Activated CD8-positive, alpha-beta T cell treated with anti-CD3 and anti-CD28 coated beads, Interleukin-2, amount 10 ng/mL, durations not matched to agents 7 days and 5 days (primary cell): ENCODE measurements around the gene CDHR5. TPM values are rescaled to one million over a fixed set of nuclear protein-coding genes. Genes with fewer than 3 reads are reported as not detected.

Experiments
- ATAC-seq: fragments of 150-1000 bp; cut with Tn5 transposase; one replicate; pipeline ENCODE4 v1.10.0; 2021; ENCODE audit warnings: moderate library complexity
- CTCF ChIA-PET: fragments of 350-600 bp; sonication (Branson Sonifier 250); formaldehyde crosslinking; loops from one replicate; lab custom pipeline; 2021; ENCODE audit warnings: antibody characterized with exemption; lab: Charles Lee
- POLR2A ChIA-PET: fragments of 350-600 bp; sonication (Branson Sonifier 250); formaldehyde crosslinking; loops from one replicate; lab custom pipeline; 2021; ENCODE audit warnings: antibody characterized with exemption; lab: Charles Lee
- DNase-seq: peaks from one replicate; pipeline ENCODE4 v3.0.0-alpha.2; 2020
- H3K27ac Mint-ChIP-seq: one replicate; pipeline ENCODE4 v1.8.0; 2021; ENCODE audit warnings: mild to moderate bottlenecking, mixed read lengths
- H3K27me3 Mint-ChIP-seq: one replicate; pipeline ENCODE4 v1.8.0; 2021; ENCODE audit warnings: low read depth, mixed read lengths
- H3K36me3 Mint-ChIP-seq: one replicate; pipeline ENCODE4 v1.8.0; 2021; ENCODE audit warnings: low read depth, mixed read lengths
- H3K4me1 Mint-ChIP-seq: one replicate; pipeline ENCODE4 v1.8.0; 2021; ENCODE audit warnings: low read depth, mixed read lengths
- H3K4me3 Mint-ChIP-seq: one replicate; pipeline ENCODE4 v1.8.0; 2021; ENCODE audit warnings: mild to moderate bottlenecking, mixed read lengths
- H3K9me3 Mint-ChIP-seq: one replicate; pipeline ENCODE4 v1.8.0; 2022; ENCODE audit warnings: mixed read lengths; ENCODE audit not compliant: insufficient read depth
- total RNA-seq, 2 experiments: library from RNA; stranded (reverse); gene quantifications; one replicate each; pipeline ENCODE4 v1.2.3, GENCODE V29; 2021

Gene CDHR5
- total RNA-seq, 2 experiments from 2014 or later, result not detected

GRCh38 chr11:629237-629583 lies 4.5 kb upstream of the CDHR5 start:
- no peak for DNase-seq
- Mint-ChIP-seq H3K36me3 (no peaks in the 10 kb centered on the region), H3K4me1 (peaks cover 21% of the 10 kb centered on the region), H3K4me3 (peak overlapping the region; percentile 19), H3K9me3 (no peaks in the 10 kb centered on the region), H3K27ac (peak overlapping the region; percentile 9), H3K27me3 (peaks cover 11% of the 10 kb centered on the region)
- ChIA-PET POLR2A (no interaction called here), CTCF (interaction anchor here (0.7 kb wide), 1 partner anchor 97 kb away, joined by 3 read pairs; no protein-coding TSS in a partner anchor)
- peak; percentile 54 for ATAC-seq

- H3K27ac Mint-ChIP-seq, result peak overlapping the region; percentile 39
- H3K4me3 Mint-ChIP-seq, result no peak overlapping the region
Observed at GRCh38 chr11:628056-628455, 3.3 kb upstream of the CDHR5 start.

GRCh38 chr11:627308-627576 lies 2.5 kb upstream of the CDHR5 start:
- Mint-ChIP-seq H3K27ac (no peak overlapping the region), H3K27me3 (peaks cover 11% of the 10 kb centered on the region), H3K4me1 (peaks cover 21% of the 10 kb centered on the region), H3K9me3 (no peaks in the 10 kb centered on the region), H3K4me3 (no peak overlapping the region), H3K36me3 (no peaks in the 10 kb centered on the region)
- no peak for DNase-seq
- POLR2A ChIA-PET, result no interaction called here
- ATAC-seq, result no peak
- CTCF ChIA-PET, result no interaction called here

More at GRCh38 chr11:628056-628455, 3.3 kb upstream of the CDHR5 start:
- H3K4me1 Mint-ChIP-seq, result peaks cover 21% of the 10 kb centered on the region
- ChIA-PET CTCF (no interaction called here), POLR2A (no interaction called here)
- no peaks in the 10 kb centered on the region for H3K36me3 Mint-ChIP-seq
- H3K27me3 Mint-ChIP-seq, result peaks cover 11% of the 10 kb centered on the region
- DNase-seq (no peak), ATAC-seq (no peak)
- H3K9me3 Mint-ChIP-seq, result no peaks in the 10 kb centered on the region

DNA sequence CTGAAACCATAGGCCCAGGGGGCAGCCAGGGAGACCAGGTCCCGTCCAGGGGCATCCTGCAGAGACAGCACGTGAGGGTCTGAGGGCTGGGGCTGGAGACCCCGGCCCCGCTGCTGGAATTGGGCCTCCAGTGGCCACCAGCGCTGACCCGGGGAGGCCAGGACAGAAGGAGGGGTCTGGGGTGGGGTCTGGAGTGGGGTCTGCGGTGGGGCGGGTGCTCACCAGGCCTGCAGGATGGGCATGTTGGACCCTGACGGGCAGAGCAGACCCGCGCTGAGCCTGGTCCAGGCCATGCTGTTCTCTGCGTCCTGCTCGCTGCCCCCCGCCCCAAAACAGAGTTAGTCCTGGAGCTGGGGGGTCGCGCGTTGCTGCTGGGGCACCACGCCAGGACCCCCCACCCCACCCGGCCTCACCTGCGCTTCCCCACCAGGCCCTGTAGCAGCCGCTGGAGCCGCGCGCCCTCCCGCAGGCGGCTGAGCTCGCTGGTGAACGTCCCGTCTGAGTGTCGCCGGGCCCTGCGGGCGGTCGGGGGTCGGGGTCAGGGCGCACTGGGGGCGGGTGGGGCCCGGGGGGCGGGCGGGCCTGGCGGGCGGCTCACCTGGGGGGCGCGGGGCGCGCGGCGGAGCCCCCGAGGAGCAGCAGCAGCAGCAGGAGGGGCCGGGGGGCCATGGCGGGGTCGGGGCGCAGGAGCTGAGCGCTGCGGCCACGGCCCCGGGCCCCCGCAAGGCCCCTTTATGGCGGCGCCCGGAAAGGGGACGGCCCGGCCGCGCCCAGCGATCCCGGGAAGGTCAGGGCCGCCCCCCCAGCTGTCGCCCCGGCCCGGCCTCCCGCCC lies 1.9 kb upstream of the CDHR5 start, which contains the start of gene SCT:
Gene SCT, minus strand, starts transcription at position 707 of the 833 bp plus-strand sequence. Its CDS starts 38 bp downstream, at position 669.
- peaks cover 11% of the 10 kb centered on the region for H3K27me3 Mint-ChIP-seq
- ChIA-PET POLR2A (no interaction called here), CTCF (no interaction called here)
- DNase-seq (no peak), ATAC-seq (no peak)
- H3K4me1 Mint-ChIP-seq, result peaks cover 21% of the 10 kb centered on the region
- no peak within 1 kb of the TSS for H3K4me3 Mint-ChIP-seq
- H3K36me3 Mint-ChIP-seq, result no peaks in the 10 kb centered on the region
- H3K27ac Mint-ChIP-seq, result no peak within 1 kb of the TSS
- H3K9me3 Mint-ChIP-seq, result no peaks in the 10 kb centered on the region

DNA sequence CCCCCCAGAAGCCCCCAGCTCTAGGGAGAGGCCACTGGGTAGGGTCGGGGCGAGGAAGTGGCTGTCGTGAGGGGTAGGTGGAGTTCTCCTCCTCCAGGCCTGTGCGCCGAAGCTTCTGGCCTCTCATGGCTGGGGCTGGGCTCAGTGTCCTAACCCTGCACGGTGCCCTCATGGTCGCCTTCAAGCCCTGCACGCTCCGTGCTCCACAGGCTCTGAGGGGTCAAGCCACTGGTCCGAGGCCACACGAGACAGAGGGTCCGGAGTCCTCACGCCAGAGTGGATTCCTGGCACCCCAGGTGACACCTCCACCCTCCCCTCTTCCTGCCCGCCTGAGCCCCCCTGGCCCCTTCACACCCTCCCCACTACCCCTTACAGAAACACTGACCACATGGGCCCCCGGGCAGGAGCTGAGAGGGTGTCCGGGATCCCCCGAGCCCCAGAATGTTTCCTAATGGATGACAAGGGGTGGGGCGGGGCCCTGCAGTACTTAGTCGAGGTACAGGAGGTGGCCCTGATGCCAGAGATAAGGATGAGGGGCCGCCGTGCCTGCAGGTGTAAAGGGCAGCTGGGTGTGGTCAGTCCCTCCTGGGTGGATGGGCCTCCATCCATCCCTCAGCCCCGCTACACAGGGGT lies 997 bp upstream of the CDHR5 start:
- H3K9me3 Mint-ChIP-seq, result no peaks in the 10 kb centered on the region
- DNase-seq, result no peak
- H3K27ac Mint-ChIP-seq, result no peak overlapping the region
- H3K36me3 Mint-ChIP-seq, result no peaks in the 10 kb centered on the region
- ChIA-PET POLR2A (no interaction called here), CTCF (no interaction called here)
- H3K27me3 Mint-ChIP-seq, result peaks cover 11% of the 10 kb centered on the region
- peaks cover 21% of the 10 kb centered on the region for H3K4me1 Mint-ChIP-seq
- ATAC-seq, result no peak
- no peak overlapping the region for H3K4me3 Mint-ChIP-seq

- ATAC-seq (no peak), DNase-seq (no peak)
- Mint-ChIP-seq H3K27ac (no peak overlapping the region), H3K4me1 (peaks cover 15% of the 10 kb centered on the region), H3K27me3 (peaks cover 11% of the 10 kb centered on the region), H3K4me3 (no peak overlapping the region), H3K36me3 (no peaks in the 10 kb centered on the region), H3K9me3 (no peaks in the 10 kb centered on the region)
- CTCF ChIA-PET, result no interaction called here
- POLR2A ChIA-PET, result interaction anchor here (1.3 kb wide), 1 partner anchor 10 kb away, joined by 3 read pairs; no protein-coding TSS in a partner anchor
Observed at GRCh38 chr11:623999-624704, 603 bp downstream of the CDHR5 start.

DNA sequence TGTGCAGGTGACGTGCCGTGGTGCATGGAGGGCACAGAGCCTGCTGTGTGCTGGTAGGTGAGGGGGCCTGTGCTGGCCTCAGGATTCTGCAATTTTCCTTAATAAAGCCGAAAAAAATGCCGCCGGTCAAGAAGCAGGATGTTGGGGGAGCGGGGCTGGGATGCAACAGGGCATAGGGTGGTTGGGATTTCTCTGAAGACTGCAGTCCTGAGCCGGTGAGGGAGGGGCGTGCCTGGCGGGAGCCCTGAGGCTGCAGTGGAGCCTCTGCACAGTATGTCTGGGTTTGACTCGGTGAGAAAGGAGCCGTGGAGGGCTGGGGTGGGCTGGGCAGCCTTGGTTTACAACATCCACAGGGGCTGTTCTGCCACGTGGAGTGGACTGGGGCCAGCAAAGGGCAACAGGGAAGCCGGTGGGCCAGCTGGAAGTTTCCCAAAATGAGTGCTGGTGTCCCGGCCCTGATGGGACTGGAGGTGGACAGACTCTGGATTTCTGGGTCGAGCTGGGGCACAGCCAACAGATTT lies 1.3 kb downstream of the CDHR5 start:
- no peaks in the 10 kb centered on the region for H3K9me3 Mint-ChIP-seq
- H3K4me3 Mint-ChIP-seq, result no peak overlapping the region
- DNase-seq (no peak), ATAC-seq (no peak)
- ChIA-PET POLR2A (interaction anchor here (1.3 kb wide), 1 partner anchor 9 kb away, joined by 3 read pairs; no protein-coding TSS in a partner anchor), CTCF (no interaction called here)
- H3K27ac Mint-ChIP-seq, result peak overlapping the region; percentile 52
- H3K4me1 Mint-ChIP-seq, result peaks cover 8% of the 10 kb centered on the region
- no peaks in the 10 kb centered on the region for H3K36me3 Mint-ChIP-seq
- H3K27me3 Mint-ChIP-seq, result peaks cover 8% of the 10 kb centered on the region

DNA sequence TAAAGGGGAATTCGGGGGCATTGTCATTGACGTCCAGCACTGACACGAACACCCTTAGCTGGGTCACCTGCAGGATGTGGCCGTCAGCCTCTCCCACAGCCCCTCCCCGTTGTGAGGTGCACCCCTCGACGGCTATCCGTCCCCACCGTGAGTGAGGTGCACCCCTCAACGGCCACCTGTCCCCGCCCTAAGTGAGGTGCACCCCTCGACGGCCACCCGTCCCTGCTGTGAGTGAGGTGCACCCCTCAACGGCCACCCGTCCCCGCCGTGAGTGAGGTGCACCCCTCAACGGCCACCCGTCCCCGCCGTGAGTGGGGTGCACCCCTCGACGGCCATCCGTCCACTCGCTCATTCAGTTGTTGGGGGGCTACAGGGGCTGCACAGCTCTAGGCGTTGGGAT lies 2.9 kb downstream of the CDHR5 start:
- Mint-ChIP-seq H3K27me3 (no peaks in the 10 kb centered on the region), H3K4me3 (no peak overlapping the region)
- CTCF ChIA-PET, result no interaction called here

GRCh38 chr11:620935-621814 lies 3.6 kb downstream of the CDHR5 start:
- DNase-seq (no peak), ATAC-seq (no peak)
- POLR2A ChIA-PET, result no interaction called here
- H3K4me1 Mint-ChIP-seq, result peaks cover 8% of the 10 kb centered on the region
- H3K9me3 Mint-ChIP-seq, result no peaks in the 10 kb centered on the region
- no peaks in the 10 kb centered on the region for H3K27me3 Mint-ChIP-seq
- CTCF ChIA-PET, result no interaction called here
- no peak overlapping the region for H3K27ac Mint-ChIP-seq
- H3K4me3 Mint-ChIP-seq, result no peak overlapping the region
- no peaks in the 10 kb centered on the region for H3K36me3 Mint-ChIP-seq

More for the DNA sequence above, 2.9 kb downstream of the CDHR5 start:
- no peak overlapping the region for H3K27ac Mint-ChIP-seq
- no peak for ATAC-seq
- no peaks in the 10 kb centered on the region for H3K36me3 Mint-ChIP-seq
- POLR2A ChIA-PET, result no interaction called here
- peaks cover 2% of the 10 kb centered on the region for H3K4me1 Mint-ChIP-seq
- no peaks in the 10 kb centered on the region for H3K9me3 Mint-ChIP-seq
- no peak for DNase-seq

- DNase-seq (no peak), ATAC-seq (no peak)
- ChIA-PET CTCF (no interaction called here), POLR2A (no interaction called here)
- no peak overlapping the region for H3K27ac Mint-ChIP-seq
- peaks cover 12% of the 10 kb centered on the region for H3K4me1 Mint-ChIP-seq
- no peaks in the 10 kb centered on the region for H3K9me3 Mint-ChIP-seq
- H3K4me3 Mint-ChIP-seq, result no peak overlapping the region
- peaks cover 3% of the 10 kb centered on the region for H3K36me3 Mint-ChIP-seq
- H3K27me3 Mint-ChIP-seq, result no peaks in the 10 kb centered on the region
Observed at GRCh38 chr11:620201-620600, 4.6 kb downstream of the CDHR5 start.

DNA sequence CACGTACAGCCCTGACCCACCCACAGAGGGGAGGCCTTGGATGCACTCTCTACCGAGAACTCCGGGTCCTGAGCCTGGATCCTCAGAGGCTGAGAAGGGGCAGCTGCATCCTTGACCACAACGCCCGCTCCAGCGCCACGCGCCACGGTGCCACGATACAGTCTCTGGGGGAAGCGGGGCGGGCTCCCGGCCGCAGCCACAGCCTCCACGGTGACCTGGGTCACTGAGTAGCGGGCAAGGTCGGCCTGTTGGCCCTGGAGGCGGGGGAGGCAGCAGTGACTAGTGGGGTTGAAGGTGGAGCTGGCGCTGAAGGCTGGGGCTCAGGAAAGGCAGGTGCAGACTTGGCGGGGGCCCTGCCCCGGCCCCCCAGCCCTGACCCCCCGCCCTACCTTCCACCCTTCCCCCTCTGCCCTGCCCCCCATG lies 5.1 kb downstream of the CDHR5 start:
- Mint-ChIP-seq H3K4me3 (no peak overlapping the region), H3K9me3 (no peaks in the 10 kb centered on the region), H3K36me3 (peaks cover 5% of the 10 kb centered on the region), H3K27ac (no peak overlapping the region), H3K4me1 (peaks cover 12% of the 10 kb centered on the region), H3K27me3 (no peaks in the 10 kb centered on the region)
- no peak for ATAC-seq
- POLR2A ChIA-PET, result no interaction called here
- CTCF ChIA-PET, result no interaction called here
- DNase-seq, result no peak
